Neural progenitor cell (in vitro differentiated cells): ENCODE measurements around the gene OGDHL.

Experiments used
- CTCF ChIP-seq: fragments of 200-600 bp; sonication (generic); IDR thresholded peaks from 2 replicates; pipeline ENCODE4 v1.5.1; 2017; ENCODE audit warnings: antibody characterized with exemption, mild to moderate bottlenecking
- EZH2phosphoT487 ChIP-seq: fragments of 200-600 bp; sonication (generic); IDR thresholded peaks from 2 replicates; pipeline ENCODE4 v1.6.1; 2017; ENCODE audit warnings: antibody characterized with exemption

- TF ChIP-seq CTCF (no peak), EZH2phosphoT487 (no peak)
Observed at GRCh38 chr10:49709934-49710333, 52.2 kb downstream of the OGDHL start.
